HEK293 (cell line): ENCODE results near the gene SLC39A11.

Experiments
- CTCF ChIA-PET: fragments of 350-600 bp; formaldehyde crosslinking; extraction: SDS; loops from one replicate; lab custom pipeline; 2021; ENCODE audit warnings: antibody characterized with exemption; lab: Yijun Ruan, JAX
- POLR2A ChIA-PET: fragments of 300-600 bp; formaldehyde crosslinking; extraction: SDS; loops from one replicate; lab custom pipeline; 2020; ENCODE audit warnings: antibody characterized with exemption, inconsistent platforms; lab: Yijun Ruan, JAX
- H3K27ac ChIP-seq: fragments of 200-500 bp; sonication (Bioruptor generic); 2 replicates; pipeline ENCODE4 v1.5.1; 2014; ENCODE audit warnings: low read depth, low read length, control low read depth, inconsistent platforms; ENCODE audit errors: extremely low read depth
- H3K36me3 ChIP-seq, 2 experiments: fragments of 200-500 bp in 1 of 2; sonication (Bioruptor generic) in 1 of 2; 1 replicate in 1 of 2; 2 replicates in 1 of 2; pipeline ENCODE4 v1.5.1; 2014 to 2017; ENCODE audit warnings: inconsistent platforms in 2 of 2, low read length in 2 of 2; ENCODE audit not compliant: control insufficient read depth in 2 of 2, insufficient read depth in 1 of 2
- H3K4me1 ChIP-seq: fragments of 200-500 bp; sonication (Bioruptor generic); 2 replicates; pipeline ENCODE4 v1.5.1; 2014; ENCODE audit warnings: mild to moderate bottlenecking, low read length, inconsistent platforms; ENCODE audit not compliant: control insufficient read depth, insufficient read depth
- H3K4me3 ChIP-seq: 2 replicates; pipeline ENCODE4 v1.5.1; 2011; ENCODE audit warnings: low read depth, mild to moderate bottlenecking, control low read depth, low read length, moderate library complexity
- H3K9me3 ChIP-seq: fragments of 200-500 bp; sonication (Bioruptor generic); 2 replicates; pipeline ENCODE4 v1.5.1; 2014; ENCODE audit warnings: low read depth, low read length, inconsistent platforms; ENCODE audit not compliant: control insufficient read depth, insufficient read depth
- BCL11A ChIP-seq: fragments of 450-650 bp; formaldehyde crosslinking; IDR thresholded peaks from 2 replicates; pipeline ENCODE4 v1.5.1; 2016; ENCODE audit warnings: low read depth, missing biosample characterization, missing genetic modification characterization
- FEZF1 ChIP-seq: fragments of 450-650 bp; formaldehyde crosslinking; IDR thresholded peaks from 2 replicates; pipeline ENCODE4 v1.5.1; 2016; ENCODE audit warnings: missing biosample characterization, missing genetic modification characterization
- MZF1 ChIP-seq: fragments of 450-650 bp; formaldehyde crosslinking; IDR thresholded peaks from 2 replicates; pipeline ENCODE4 v1.5.1; 2017; ENCODE audit warnings: missing biosample characterization, missing genetic modification characterization, borderline replicate concordance
- ZBTB48 ChIP-seq: fragments of 450-650 bp; formaldehyde crosslinking; IDR thresholded peaks from 2 replicates; pipeline ENCODE4 v1.5.1; 2016; ENCODE audit warnings: missing biosample characterization, missing genetic modification characterization
- ZBTB8A ChIP-seq: fragments of 450-650 bp; formaldehyde crosslinking; IDR thresholded peaks from 2 replicates; pipeline ENCODE4 v1.5.1; 2016; ENCODE audit warnings: missing biosample characterization, missing genetic modification characterization
- ZNF132 ChIP-seq: fragments of 450-650 bp; formaldehyde crosslinking; IDR thresholded peaks from 2 replicates; pipeline ENCODE4 v1.5.1; 2017; ENCODE audit warnings: missing biosample characterization, missing genetic modification characterization, borderline replicate concordance
- ZNF155 ChIP-seq: fragments of 450-650 bp; formaldehyde crosslinking; IDR thresholded peaks from 2 replicates; pipeline ENCODE4 v1.5.1; 2016; ENCODE audit warnings: missing biosample characterization, missing genetic modification characterization
- ZNF394 ChIP-seq: fragments of 450-650 bp; formaldehyde crosslinking; IDR thresholded peaks from 2 replicates; pipeline ENCODE4 v1.5.1; 2016; ENCODE audit warnings: missing biosample characterization, missing genetic modification characterization, mild to moderate bottlenecking, moderate library complexity, borderline replicate concordance
- ZNF561 ChIP-seq: fragments of 450-650 bp; IDR thresholded peaks from 2 replicates; pipeline ENCODE4 v1.5.1; 2018; ENCODE audit warnings: missing biosample characterization, missing genetic modification characterization, borderline replicate concordance
- ZNF654 ChIP-seq: fragments of 450-650 bp; formaldehyde crosslinking; IDR thresholded peaks from 2 replicates; pipeline ENCODE4 v1.5.1; 2016; ENCODE audit warnings: low read depth, missing biosample characterization, missing genetic modification characterization
- ZNF660 ChIP-seq: fragments of 450-650 bp; IDR thresholded peaks from 2 replicates; pipeline ENCODE4 v1.5.1; 2018; ENCODE audit warnings: missing biosample characterization, mild to moderate bottlenecking, missing genetic modification characterization
- ZNF692 ChIP-seq: fragments of 450-650 bp; formaldehyde crosslinking; IDR thresholded peaks from 2 replicates; pipeline ENCODE4 v1.5.1; 2016; ENCODE audit warnings: missing biosample characterization, missing genetic modification characterization
- ZNF776 ChIP-seq: fragments of 450-650 bp; formaldehyde crosslinking; IDR thresholded peaks from 2 replicates; pipeline ENCODE4 v1.5.0; 2017; ENCODE audit warnings: missing biosample characterization, missing genetic modification characterization, borderline replicate concordance
- ZNF791 ChIP-seq: fragments of 450-650 bp; formaldehyde crosslinking; IDR thresholded peaks from 2 replicates; pipeline ENCODE4 v1.5.1; 2016; ENCODE audit warnings: missing biosample characterization, missing genetic modification characterization
- TF ChIP-seq, protein P1 (sequence below): fragments of 450-650 bp; formaldehyde crosslinking; conservative IDR thresholded peaks from 2 replicates; pipeline ENCODE4 v1.5.1; 2016; ENCODE audit warnings: low read depth, missing biosample characterization, missing genetic modification characterization
- TF ChIP-seq, protein P2 (sequence below): fragments of 450-650 bp; formaldehyde crosslinking; IDR thresholded peaks from 2 replicates; pipeline ENCODE4 v1.5.1; 2016; ENCODE audit warnings: missing biosample characterization, missing genetic modification characterization
- TF ChIP-seq, protein P3 (sequence below): fragments of 450-650 bp; formaldehyde crosslinking; IDR thresholded peaks from 2 replicates; pipeline ENCODE4 v1.5.1; 2016; ENCODE audit warnings: missing biosample characterization, missing genetic modification characterization, low read depth
- TF ChIP-seq, protein P4 (sequence below): fragments of 450-650 bp; formaldehyde crosslinking; IDR thresholded peaks from 2 replicates; pipeline ENCODE4 v1.5.1; 2016; ENCODE audit warnings: missing biosample characterization, missing genetic modification characterization
- TF ChIP-seq, protein P5 (sequence below): fragments of 450-650 bp; formaldehyde crosslinking; IDR thresholded peaks from 2 replicates; pipeline ENCODE4 v1.5.1; 2016; ENCODE audit warnings: missing biosample characterization, missing genetic modification characterization

SLC39A11 gene

GRCh38 chr17:72891627-72892026, 200.9 kb downstream of the SLC39A11 start:
- TF ChIP-seq ZNF660 (no peak), ZNF776 (tag by site-specific recombination) (no peak), ZNF561 (no peak), ZBTB8A (tag by site-specific recombination) (no peak), ZBTB48 (tag by site-specific recombination) (no peak), ZNF155 (no peak), FEZF1 (no peak), ZNF654 (tag by site-specific recombination) (no peak), ZNF692 (no peak), BCL11A (tag by site-specific recombination) (no peak), ZNF394 (tag by site-specific recombination) (no peak), MZF1 (no peak), ZNF791 (tag by site-specific recombination) (no peak), ZNF132 (no peak)
- TF ChIP-seq, protein P1, sequence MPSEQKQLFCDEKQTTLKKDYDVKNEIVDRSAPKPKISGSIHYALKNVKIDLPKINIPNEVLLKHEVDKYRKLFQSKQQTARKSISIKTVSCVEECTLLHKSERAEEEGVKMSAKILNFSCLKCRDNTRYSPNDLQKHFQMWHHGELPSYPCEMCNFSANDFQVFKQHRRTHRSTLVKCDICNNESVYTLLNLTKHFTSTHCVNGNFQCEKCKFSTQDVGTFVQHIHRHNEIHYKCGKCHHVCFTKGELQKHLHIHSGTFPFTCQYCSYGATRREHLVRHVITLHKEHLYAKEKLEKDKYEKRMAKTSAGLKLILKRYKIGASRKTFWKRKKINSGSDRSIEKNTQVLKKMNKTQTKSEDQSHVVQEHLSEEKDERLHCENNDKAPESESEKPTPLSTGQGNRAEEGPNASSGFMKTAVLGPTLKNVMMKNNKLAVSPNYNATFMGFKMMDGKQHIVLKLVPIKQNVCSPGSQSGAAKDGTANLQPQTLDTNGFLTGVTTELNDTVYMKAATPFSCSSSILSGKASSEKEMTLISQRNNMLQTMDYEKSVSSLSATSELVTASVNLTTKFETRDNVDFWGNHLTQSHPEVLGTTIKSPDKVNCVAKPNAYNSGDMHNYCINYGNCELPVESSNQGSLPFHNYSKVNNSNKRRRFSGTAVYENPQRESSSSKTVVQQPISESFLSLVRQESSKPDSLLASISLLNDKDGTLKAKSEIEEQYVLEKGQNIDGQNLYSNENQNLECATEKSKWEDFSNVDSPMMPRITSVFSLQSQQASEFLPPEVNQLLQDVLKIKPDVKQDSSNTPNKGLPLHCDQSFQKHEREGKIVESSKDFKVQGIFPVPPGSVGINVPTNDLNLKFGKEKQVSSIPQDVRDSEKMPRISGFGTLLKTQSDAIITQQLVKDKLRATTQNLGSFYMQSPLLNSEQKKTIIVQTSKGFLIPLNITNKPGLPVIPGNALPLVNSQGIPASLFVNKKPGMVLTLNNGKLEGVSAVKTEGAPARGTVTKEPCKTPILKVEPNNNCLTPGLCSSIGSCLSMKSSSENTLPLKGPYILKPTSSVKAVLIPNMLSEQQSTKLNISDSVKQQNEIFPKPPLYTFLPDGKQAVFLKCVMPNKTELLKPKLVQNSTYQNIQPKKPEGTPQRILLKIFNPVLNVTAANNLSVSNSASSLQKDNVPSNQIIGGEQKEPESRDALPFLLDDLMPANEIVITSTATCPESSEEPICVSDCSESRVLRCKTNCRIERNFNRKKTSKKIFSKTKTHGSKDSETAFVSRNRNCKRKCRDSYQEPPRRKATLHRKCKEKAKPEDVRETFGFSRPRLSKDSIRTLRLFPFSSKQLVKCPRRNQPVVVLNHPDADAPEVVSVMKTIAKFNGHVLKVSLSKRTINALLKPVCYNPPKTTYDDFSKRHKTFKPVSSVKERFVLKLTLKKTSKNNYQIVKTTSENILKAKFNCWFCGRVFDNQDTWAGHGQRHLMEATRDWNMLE (tag by site-specific recombination), result no peak
- TF ChIP-seq, protein P2, sequence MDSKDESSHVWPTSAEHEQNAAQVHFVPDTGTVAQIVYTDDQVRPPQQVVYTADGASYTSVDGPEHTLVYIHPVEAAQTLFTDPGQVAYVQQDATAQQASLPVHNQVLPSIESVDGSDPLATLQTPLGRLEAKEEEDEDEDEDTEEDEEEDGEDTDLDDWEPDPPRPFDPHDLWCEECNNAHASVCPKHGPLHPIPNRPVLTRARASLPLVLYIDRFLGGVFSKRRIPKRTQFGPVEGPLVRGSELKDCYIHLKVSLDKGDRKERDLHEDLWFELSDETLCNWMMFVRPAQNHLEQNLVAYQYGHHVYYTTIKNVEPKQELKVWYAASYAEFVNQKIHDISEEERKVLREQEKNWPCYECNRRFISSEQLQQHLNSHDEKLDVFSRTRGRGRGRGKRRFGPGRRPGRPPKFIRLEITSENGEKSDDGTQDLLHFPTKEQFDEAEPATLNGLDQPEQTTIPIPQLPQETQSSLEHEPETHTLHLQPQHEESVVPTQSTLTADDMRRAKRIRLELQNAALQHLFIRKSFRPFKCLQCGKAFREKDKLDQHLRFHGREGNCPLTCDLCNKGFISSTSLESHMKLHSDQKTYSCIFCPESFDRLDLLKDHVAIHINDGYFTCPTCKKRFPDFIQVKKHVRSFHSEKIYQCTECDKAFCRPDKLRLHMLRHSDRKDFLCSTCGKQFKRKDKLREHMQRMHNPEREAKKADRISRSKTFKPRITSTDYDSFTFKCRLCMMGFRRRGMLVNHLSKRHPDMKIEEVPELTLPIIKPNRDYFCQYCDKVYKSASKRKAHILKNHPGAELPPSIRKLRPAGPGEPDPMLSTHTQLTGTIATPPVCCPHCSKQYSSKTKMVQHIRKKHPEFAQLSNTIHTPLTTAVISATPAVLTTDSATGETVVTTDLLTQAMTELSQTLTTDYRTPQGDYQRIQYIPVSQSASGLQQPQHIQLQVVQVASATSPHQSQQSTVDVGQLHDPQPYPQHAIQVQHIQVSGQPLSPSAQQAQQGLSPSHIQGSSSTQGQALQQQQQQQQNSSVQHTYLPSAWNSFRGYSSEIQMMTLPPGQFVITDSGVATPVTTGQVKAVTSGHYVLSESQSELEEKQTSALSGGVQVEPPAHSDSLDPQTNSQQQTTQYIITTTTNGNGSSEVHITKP (tag by site-specific recombination), result no peak
- TF ChIP-seq, protein P3, sequence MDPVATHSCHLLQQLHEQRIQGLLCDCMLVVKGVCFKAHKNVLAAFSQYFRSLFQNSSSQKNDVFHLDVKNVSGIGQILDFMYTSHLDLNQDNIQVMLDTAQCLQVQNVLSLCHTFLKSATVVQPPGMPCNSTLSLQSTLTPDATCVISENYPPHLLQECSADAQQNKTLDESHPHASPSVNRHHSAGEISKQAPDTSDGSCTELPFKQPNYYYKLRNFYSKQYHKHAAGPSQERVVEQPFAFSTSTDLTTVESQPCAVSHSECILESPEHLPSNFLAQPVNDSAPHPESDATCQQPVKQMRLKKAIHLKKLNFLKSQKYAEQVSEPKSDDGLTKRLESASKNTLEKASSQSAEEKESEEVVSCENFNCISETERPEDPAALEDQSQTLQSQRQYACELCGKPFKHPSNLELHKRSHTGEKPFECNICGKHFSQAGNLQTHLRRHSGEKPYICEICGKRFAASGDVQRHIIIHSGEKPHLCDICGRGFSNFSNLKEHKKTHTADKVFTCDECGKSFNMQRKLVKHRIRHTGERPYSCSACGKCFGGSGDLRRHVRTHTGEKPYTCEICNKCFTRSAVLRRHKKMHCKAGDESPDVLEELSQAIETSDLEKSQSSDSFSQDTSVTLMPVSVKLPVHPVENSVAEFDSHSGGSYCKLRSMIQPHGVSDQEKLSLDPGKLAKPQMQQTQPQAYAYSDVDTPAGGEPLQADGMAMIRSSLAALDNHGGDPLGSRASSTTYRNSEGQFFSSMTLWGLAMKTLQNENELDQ (tag by site-specific recombination), result no peak
- TF ChIP-seq, protein P4, sequence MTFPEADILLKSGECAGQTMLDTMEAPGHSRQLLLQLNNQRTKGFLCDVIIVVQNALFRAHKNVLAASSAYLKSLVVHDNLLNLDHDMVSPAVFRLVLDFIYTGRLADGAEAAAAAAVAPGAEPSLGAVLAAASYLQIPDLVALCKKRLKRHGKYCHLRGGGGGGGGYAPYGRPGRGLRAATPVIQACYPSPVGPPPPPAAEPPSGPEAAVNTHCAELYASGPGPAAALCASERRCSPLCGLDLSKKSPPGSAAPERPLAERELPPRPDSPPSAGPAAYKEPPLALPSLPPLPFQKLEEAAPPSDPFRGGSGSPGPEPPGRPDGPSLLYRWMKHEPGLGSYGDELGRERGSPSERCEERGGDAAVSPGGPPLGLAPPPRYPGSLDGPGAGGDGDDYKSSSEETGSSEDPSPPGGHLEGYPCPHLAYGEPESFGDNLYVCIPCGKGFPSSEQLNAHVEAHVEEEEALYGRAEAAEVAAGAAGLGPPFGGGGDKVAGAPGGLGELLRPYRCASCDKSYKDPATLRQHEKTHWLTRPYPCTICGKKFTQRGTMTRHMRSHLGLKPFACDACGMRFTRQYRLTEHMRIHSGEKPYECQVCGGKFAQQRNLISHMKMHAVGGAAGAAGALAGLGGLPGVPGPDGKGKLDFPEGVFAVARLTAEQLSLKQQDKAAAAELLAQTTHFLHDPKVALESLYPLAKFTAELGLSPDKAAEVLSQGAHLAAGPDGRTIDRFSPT (tag by site-specific recombination), result no peak
- TF ChIP-seq, protein P5, sequence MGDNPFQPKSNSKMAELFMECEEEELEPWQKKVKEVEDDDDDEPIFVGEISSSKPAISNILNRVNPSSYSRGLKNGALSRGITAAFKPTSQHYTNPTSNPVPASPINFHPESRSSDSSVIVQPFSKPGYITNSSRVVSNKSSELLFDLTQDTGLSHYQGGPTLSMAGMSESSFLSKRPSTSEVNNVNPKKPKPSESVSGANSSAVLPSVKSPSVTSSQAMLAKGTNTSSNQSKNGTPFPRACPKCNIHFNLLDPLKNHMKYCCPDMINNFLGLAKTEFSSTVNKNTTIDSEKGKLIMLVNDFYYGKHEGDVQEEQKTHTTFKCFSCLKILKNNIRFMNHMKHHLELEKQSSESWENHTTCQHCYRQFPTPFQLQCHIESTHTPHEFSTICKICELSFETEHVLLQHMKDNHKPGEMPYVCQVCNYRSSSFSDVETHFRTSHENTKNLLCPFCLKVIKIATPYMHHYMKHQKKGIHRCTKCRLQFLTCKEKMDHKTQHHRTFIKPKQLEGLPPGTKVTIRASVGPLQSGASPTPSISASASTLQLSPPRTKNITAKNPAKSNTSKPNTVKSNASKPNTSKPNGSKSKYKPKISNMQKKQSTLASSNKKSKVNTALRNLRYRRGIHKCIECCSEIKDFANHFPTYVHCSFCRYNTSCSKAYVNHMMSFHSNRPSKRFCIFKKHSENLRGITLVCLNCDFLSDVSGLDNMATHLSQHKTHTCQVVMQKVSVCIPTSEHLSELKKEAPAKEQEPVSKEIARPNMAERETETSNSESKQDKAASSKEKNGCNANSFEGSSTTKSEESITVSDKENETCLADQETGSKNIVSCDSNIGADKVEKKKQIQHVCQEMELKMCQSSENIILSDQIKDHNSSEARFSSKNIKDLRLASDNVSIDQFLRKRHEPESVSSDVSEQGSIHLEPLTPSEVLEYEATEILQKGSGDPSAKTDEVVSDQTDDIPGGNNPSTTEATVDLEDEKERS (tag by site-specific recombination), result no peak
- H3K27ac ChIP-seq, result no peak overlapping the region
- H3K4me1 ChIP-seq, result no peaks in the 10 kb centered on the region
- H3K9me3 ChIP-seq, result no peaks in the 10 kb centered on the region
- ChIA-PET CTCF (interaction anchor here (1.5 kb wide), 1 partner anchor 166 kb away, joined by 3 read pairs; no protein-coding TSS in a partner anchor), POLR2A (interaction anchor here (0.7 kb wide), 1 partner anchor 19 kb away, joined by 7 read pairs; no protein-coding TSS in a partner anchor)
- H3K4me3 ChIP-seq, result no peak overlapping the region
- no peaks in the 10 kb centered on the region for H3K36me3 ChIP-seq
